Activated naive CD4-positive, alpha-beta T cell treated with anti-CD3 and anti-CD28 coated beads, Interleukin-2, amount 10 ng/mL, durations not matched to agents 7 days and 5 days (primary cell): ENCODE measurements around the gene PSMA6.
"Not testable (repeated sequence)": the region's sequence is repeated elsewhere in the genome, so short reads cannot be mapped to it uniquely, and the experiment has no call there.

Experiments used
- CTCF ChIA-PET: fragments of 350-600 bp; sonication (Branson Sonifier 250); formaldehyde crosslinking; loops from one replicate; lab custom pipeline; 2021; ENCODE audit warnings: antibody characterized with exemption; lab: Charles Lee
- DNase-seq: peaks from one replicate; pipeline ENCODE4 v3.0.0-alpha.2; 2020
- H3K27ac Mint-ChIP-seq: one replicate; pipeline ENCODE4 v1.8.0; 2021; ENCODE audit warnings: mild to moderate bottlenecking, moderate library complexity, mixed read lengths
- H3K27me3 Mint-ChIP-seq: one replicate; pipeline ENCODE4 v1.8.0; 2021; ENCODE audit warnings: mild to moderate bottlenecking, mixed read lengths
- H3K36me3 Mint-ChIP-seq: one replicate; pipeline ENCODE4 v1.8.0; 2021; ENCODE audit warnings: mixed read lengths
- H3K4me1 Mint-ChIP-seq: one replicate; pipeline ENCODE4 v1.8.0; 2021; ENCODE audit warnings: mixed read lengths
- H3K4me3 Mint-ChIP-seq: one replicate; pipeline ENCODE4 v1.8.0; 2021; ENCODE audit warnings: mild to moderate bottlenecking, moderate library complexity, mixed read lengths
- H3K9me3 Mint-ChIP-seq: one replicate; pipeline ENCODE4 v1.8.0; 2021; ENCODE audit warnings: mixed read lengths

Gene PSMA6

DNA sequence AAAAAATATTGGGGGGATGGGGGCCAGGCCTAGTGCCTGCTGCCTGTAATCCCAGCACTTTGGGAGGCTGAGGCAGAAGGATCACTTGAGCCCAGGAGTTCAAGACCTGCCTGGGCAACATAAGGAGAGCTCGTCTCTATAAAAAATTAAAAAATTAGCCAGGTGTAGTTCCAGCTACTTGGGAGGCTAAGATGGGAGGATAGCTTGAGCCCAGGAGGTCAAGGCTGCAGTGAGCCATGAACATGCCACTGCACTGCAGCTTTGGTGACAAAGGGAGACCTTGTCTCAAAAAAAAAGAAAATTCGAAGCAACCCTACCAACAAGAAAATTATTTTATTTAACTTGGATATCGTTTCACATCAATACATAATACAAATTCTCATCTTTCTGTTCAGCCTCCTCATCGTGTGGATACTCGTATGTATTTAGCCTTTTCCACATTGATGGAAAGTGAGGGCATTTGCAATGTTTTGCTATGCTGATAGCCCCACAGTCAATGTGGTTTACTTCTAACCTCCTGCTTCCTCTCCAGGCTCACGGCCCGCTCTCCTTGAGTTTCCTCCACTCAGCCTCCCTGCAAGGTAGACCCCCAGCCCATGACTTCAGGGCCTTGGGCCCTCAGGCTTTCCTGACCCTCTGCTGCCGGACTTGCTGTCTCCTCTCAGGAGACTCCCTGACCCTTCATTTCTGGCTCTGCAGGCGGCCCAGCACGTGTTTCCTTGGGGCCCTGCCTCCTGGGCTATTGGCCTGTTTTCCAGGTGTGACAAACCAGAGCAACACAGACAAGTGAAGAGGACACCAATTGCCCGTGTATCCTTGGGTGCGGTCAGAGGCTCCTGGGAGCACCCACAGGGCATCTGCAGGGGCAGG, 57.5 kb downstream of the PSMA6 start:
- no peak for DNase-seq
- Mint-ChIP-seq H3K9me3 (no peaks in the 10 kb centered on the region), H3K36me3 (no peaks in the 10 kb centered on the region), H3K4me1 (peaks cover 7% of the 10 kb centered on the region), H3K4me3 (no peak overlapping the region), H3K27me3 (peaks cover 11% of the 10 kb centered on the region), H3K27ac (no peak overlapping the region)
- CTCF ChIA-PET = no interaction called here

DNA sequence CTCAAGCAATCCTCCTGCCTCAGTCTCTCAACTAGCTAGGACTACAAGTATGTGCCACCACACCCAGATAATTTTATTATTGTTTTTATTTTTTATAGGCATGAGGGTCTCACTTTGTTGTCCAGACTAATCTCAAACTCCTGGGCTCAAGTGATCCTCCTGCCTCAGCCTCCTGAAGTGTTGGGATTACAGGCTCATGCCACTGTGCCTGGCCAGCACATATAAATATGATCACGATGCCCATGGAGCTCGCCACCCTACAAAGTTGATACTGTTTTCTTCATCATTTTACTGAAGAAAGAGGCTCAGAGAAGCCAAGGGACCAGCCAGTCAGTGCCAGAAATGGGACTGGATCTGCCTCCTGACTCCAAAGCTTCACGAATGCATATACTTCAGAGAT, 59.3 kb downstream of the PSMA6 start:
- Mint-ChIP-seq H3K4me3 (no peak overlapping the region), H3K4me1 (peaks cover 16% of the 10 kb centered on the region), H3K27ac (no peak overlapping the region), H3K36me3 (no peaks in the 10 kb centered on the region), H3K9me3 (no peaks in the 10 kb centered on the region), H3K27me3 (peaks cover 11% of the 10 kb centered on the region)
- DNase-seq = no peak
- CTCF ChIA-PET = interaction anchor here (0.7 kb wide), 1 partner anchor 11 kb away, joined by 3 read pairs; no protein-coding TSS in a partner anchor

DNA sequence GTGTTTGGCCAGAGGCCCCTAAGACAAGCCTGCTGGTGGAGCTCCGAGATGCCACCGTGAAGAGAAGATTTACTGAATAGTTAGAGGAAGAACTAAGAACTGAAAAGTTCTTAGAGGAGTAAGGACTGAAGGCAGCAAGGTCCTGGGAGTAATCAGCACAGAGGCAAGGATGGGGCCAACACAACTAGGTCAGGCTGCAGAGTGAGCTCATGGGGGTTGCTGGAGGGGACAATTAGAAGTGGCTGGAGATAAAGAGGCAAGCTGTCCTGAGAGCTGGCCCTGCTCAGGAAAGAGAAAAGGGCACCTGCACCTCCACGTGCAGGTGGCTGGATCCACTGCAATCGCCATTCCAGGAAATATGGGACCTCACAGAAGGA, 59.7 kb downstream of the PSMA6 start:
- Mint-ChIP-seq H3K9me3 (no peaks in the 10 kb centered on the region), H3K27ac (no peak overlapping the region), H3K4me1 (peaks cover 18% of the 10 kb centered on the region), H3K27me3 (peaks cover 9% of the 10 kb centered on the region), H3K36me3 (no peaks in the 10 kb centered on the region), H3K4me3 (no peak overlapping the region)
- CTCF ChIA-PET = interaction anchor here (0.7 kb wide), 1 partner anchor 12 kb away, joined by 3 read pairs; no protein-coding TSS in a partner anchor
- DNase-seq = no peak

- no peak overlapping the region for H3K27ac Mint-ChIP-seq
- no peaks in the 10 kb centered on the region for H3K9me3 Mint-ChIP-seq
- DNase-seq = no peak
- peaks cover 4% of the 10 kb centered on the region for H3K27me3 Mint-ChIP-seq
- no peak overlapping the region for H3K4me3 Mint-ChIP-seq
- H3K4me1 Mint-ChIP-seq = peaks cover 18% of the 10 kb centered on the region
- CTCF ChIA-PET = interaction anchor here (0.6 kb wide), 1 partner anchor 58 kb away, joined by 3 read pairs; no protein-coding TSS in a partner anchor
- no peaks in the 10 kb centered on the region for H3K36me3 Mint-ChIP-seq
These were observed 60.4 kb downstream of the PSMA6 start for GRCh38 chr14:35352274-35353233.

DNA sequence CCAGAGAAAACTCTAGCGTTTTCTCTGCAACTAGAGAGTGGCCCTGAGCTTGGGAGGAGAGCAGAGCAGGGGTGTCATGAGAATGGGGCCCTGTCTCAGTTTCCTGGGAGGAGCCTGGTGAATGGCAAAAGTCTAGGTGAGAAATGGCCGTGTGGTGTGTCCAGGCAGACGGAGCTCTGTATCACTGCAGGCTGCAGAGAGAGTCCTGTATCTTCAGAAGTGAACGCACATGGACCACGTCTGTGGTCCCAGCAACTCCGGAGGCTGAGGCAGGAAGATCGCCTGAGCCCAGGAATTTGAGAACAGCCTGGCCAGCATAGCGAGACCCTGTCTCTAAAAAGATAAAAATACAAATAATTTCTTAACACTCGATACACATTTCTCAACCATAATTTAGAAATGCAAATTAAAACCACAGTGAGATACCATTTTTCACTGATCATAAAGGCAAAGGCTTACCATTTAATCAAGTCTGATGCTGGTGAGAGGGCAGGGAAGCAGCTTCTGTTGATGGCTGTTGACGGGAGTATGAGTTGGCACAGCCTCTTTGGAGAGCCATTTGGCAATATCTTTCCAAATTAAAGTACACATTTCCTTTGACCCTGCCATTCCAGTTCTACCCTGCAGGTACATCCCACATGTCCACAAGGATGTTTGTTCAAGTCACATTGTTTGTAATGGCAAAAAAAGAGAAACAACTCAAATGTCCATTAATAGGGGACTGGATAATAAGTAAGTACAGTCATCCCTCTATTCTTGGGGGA, 61.4 kb downstream of the PSMA6 start:
- Mint-ChIP-seq H3K4me1 (peaks cover 18% of the 10 kb centered on the region), H3K27me3 (peaks cover 4% of the 10 kb centered on the region), H3K36me3 (no peaks in the 10 kb centered on the region), H3K4me3 (no peak overlapping the region), H3K9me3 (no peaks in the 10 kb centered on the region), H3K27ac (no peak overlapping the region)
- no peak for DNase-seq
- CTCF ChIA-PET = interaction anchor here (0.8 kb wide), 1 partner anchor 34 kb away, joined by 4 read pairs; no protein-coding TSS in a partner anchor

GRCh38 chr14:35355235-35355634, 63.1 kb downstream of the PSMA6 start:
- peaks cover 18% of the 10 kb centered on the region for H3K4me1 Mint-ChIP-seq
- CTCF ChIA-PET, H3K27ac Mint-ChIP-seq: not testable (repeated sequence)

DNA sequence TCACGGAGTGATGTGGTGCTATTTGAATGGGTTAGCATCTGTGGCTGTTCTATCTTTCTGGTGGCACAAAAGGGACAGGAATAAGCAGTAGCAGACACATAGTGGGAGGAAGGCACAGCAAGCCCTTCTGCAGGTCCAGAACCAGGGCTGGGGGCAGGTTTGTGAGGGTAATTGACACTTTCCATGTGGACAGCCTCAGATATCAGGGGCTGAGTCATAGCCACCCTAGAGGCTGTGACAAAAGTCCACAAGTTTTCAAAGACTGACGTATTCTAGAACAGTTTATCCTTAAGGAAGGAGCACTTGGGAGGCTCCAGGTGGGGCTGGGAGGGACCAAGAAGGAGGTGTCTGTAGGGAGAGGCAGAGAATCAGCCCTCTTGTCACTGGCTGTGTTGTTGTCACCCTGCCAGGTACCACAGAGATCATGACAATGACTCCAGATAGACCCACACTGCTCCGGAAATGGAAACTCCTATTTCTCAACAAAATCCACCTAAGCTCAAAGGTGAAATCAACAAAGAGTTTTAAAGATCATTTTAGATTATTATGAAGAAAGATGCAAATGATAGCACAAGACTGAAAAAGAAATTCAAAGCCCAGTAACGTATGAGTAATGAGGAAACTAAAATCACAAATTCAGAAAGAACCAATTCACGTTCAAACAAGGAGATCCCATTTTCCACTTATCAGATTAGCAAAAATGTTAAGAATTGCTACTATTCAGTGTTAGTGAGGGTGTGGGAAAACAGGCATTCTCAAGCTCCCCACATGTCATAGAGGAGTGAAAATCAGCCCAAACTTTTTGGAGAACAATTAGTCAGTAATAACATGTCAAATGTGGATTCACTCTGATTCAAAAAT, 64.0 kb downstream of the PSMA6 start:
- H3K27me3 Mint-ChIP-seq = no peaks in the 10 kb centered on the region
- no peak for DNase-seq
- H3K27ac Mint-ChIP-seq = no peak overlapping the region
- H3K4me1 Mint-ChIP-seq = peaks cover 18% of the 10 kb centered on the region
- no peak overlapping the region for H3K4me3 Mint-ChIP-seq
- CTCF ChIA-PET = no interaction called here
- no peaks in the 10 kb centered on the region for H3K36me3 Mint-ChIP-seq
- H3K9me3 Mint-ChIP-seq = no peaks in the 10 kb centered on the region

More at GRCh38 chr14:35355235-35355634, 63.1 kb downstream of the PSMA6 start:
- H3K9me3 Mint-ChIP-seq, DNase-seq, H3K36me3 Mint-ChIP-seq, H3K27me3 Mint-ChIP-seq, H3K4me3 Mint-ChIP-seq: not testable (repeated sequence)

- H3K4me3 Mint-ChIP-seq, CTCF ChIA-PET, DNase-seq, H3K36me3 Mint-ChIP-seq, H3K9me3 Mint-ChIP-seq, H3K27me3 Mint-ChIP-seq, H3K27ac Mint-ChIP-seq: not testable (repeated sequence)
- H3K4me1 Mint-ChIP-seq = peaks cover 11% of the 10 kb centered on the region
These were observed 67.5 kb downstream of the PSMA6 start for GRCh38 chr14:35359655-35360054.

GRCh38 chr14:35361141-35361480, 68.9 kb downstream of the PSMA6 start:
- Mint-ChIP-seq H3K27ac (no peak overlapping the region), H3K4me3 (no peak overlapping the region), H3K9me3 (no peaks in the 10 kb centered on the region), H3K4me1 (peaks cover 10% of the 10 kb centered on the region), H3K27me3 (no peaks in the 10 kb centered on the region), H3K36me3 (no peaks in the 10 kb centered on the region)
- CTCF ChIA-PET = no interaction called here
- DNase-seq = no peak

GRCh38 chr14:35362450-35362849, 70.3 kb downstream of the PSMA6 start:
- no peaks in the 10 kb centered on the region for H3K27me3 Mint-ChIP-seq
- DNase-seq = no peak
- H3K4me3 Mint-ChIP-seq = no peak overlapping the region
- CTCF ChIA-PET = no interaction called here
- no peak overlapping the region for H3K27ac Mint-ChIP-seq
- H3K36me3 Mint-ChIP-seq = no peaks in the 10 kb centered on the region
- H3K4me1 Mint-ChIP-seq = peaks cover 10% of the 10 kb centered on the region
- no peaks in the 10 kb centered on the region for H3K9me3 Mint-ChIP-seq

GRCh38 chr14:35362911-35363374, 70.8 kb downstream of the PSMA6 start:
- H3K4me3 Mint-ChIP-seq = no peak overlapping the region
- CTCF ChIA-PET = no interaction called here
- no peaks in the 10 kb centered on the region for H3K9me3 Mint-ChIP-seq
- no peak overlapping the region for H3K27ac Mint-ChIP-seq
- no peaks in the 10 kb centered on the region for H3K27me3 Mint-ChIP-seq
- H3K4me1 Mint-ChIP-seq = peaks cover 15% of the 10 kb centered on the region
- H3K36me3 Mint-ChIP-seq = no peaks in the 10 kb centered on the region
- no peak for DNase-seq

- Mint-ChIP-seq H3K4me1 (peaks cover 29% of the 10 kb centered on the region), H3K36me3 (no peaks in the 10 kb centered on the region), H3K4me3 (no peak overlapping the region), H3K27me3 (no peaks in the 10 kb centered on the region), H3K27ac (no peak overlapping the region), H3K9me3 (no peaks in the 10 kb centered on the region)
- CTCF ChIA-PET = interaction anchor here (0.7 to 1.2 kb wide), 4 partner anchors 8 to 150 kb away, joined by 3 to 5 read pairs (median 3); no protein-coding TSS in a partner anchor
- peak; percentile 45 for DNase-seq
These were observed 73.2 kb downstream of the PSMA6 start for GRCh38 chr14:35365130-35366055.
